Tibial nerve (tissue), 4 donors: ENCODE data around the gene ACOT13.

Experiments used
- CTCF ChIP-seq, 5 experiments: fragments of 200-600 bp in 3 of 5; fragments of 450-650 bp in 2 of 5; sonication (generic) in 3 of 5; IDR thresholded peaks; one replicate each; pipeline ENCODE4 v1.5.1; 2016 to 2019; ENCODE audit warnings: antibody characterized with exemption in 5 of 5, mild to moderate bottlenecking in 3 of 5, moderate library complexity in 2 of 5
- EP300 ChIP-seq, 2 donors: sonication (generic); formaldehyde crosslinking; IDR thresholded peaks; one replicate each; pipeline ENCODE4 v1.6.1; 2017; ENCODE audit warnings: antibody characterized with exemption in 2 of 2, mild to moderate bottlenecking in 1 of 2
- POLR2A ChIP-seq, 2 donors: fragments of 450-650 bp; IDR thresholded peaks; one replicate each; pipeline ENCODE4 v1.6.1; 2017; ENCODE audit warnings: antibody characterized with exemption in 2 of 2, mild to moderate bottlenecking in 2 of 2, moderate library complexity in 2 of 2

GRCh38 chr6:24636681-24637080 lies 30.2 kb upstream of the ACOT13 start:
- TF ChIP-seq CTCF (IDR thresholded peaks at IDR 0.05), result no peak
- TF ChIP-seq POLR2A (IDR thresholded peaks at IDR 0.05), result no peak
- no peak for TF ChIP-seq EP300 (IDR thresholded peaks at IDR 0.05)
